H1 (cell line): ENCODE data around the gene ABCC4. TPM values are rescaled to one million over a fixed set of nuclear protein-coding genes. Genes with fewer than 3 reads are reported as not detected.

Source experiments
- CTCF ChIA-PET: fragments of 300-600 bp; sonication (Branson Sonifier 250); formaldehyde crosslinking; loops from one replicate; lab custom pipeline; 2021; ENCODE audit not compliant: partially characterized antibody; lab: Charles Lee
- POLR2A ChIA-PET: fragments of 300-600 bp; sonication (Branson Sonifier 250); formaldehyde crosslinking; loops from one replicate; lab custom pipeline; 2021; ENCODE audit warnings: inconsistent platforms; ENCODE audit not compliant: partially characterized antibody; lab: Charles Lee
- DNase-seq, 2 experiments: peaks; one replicate each; pipeline versions ENCODE4 v3.0.0 to v3.0.0-alpha.2; 2010 to 2022; ENCODE audit warnings: low spot score in 2 of 2, low read depth in 1 of 2, mixed read lengths in 1 of 2
- FAIRE-seq: peaks from 2 replicates; lab custom pipeline; 2011; peaks lifted over from hg19 to GRCh38; lab: Jason Lieb, UNC
- H2AFZ ChIP-seq: 2 replicates; pipeline ENCODE4 v1.8.1; 2012; ENCODE audit warnings: low read length, inconsistent platforms
- H2AK5ac ChIP-seq: 2 replicates; pipeline ENCODE4 v1.6.1; 2013; ENCODE audit warnings: low read depth, low read length
- H2BK120ac ChIP-seq: replicated peaks from 2 replicates; pipeline ENCODE3; 2013; ENCODE audit warnings: low read depth, low read length, inconsistent platforms
- H2BK12ac ChIP-seq: 2 replicates; pipeline ENCODE4 v1.6.1; 2013; ENCODE audit warnings: low read depth, low read length
- H2BK15ac ChIP-seq: 2 replicates; pipeline ENCODE4 v1.6.1; 2013; ENCODE audit warnings: low read length
- H2BK20ac ChIP-seq: 2 replicates; pipeline ENCODE4 v1.6.1; 2013; ENCODE audit warnings: low read length
- H2BK5ac ChIP-seq: 2 replicates; pipeline ENCODE4 v1.6.1; 2013; ENCODE audit warnings: low read depth, low read length
- H3K14ac ChIP-seq: 2 replicates; pipeline ENCODE4 v1.6.1; 2013; ENCODE audit warnings: inconsistent platforms; ENCODE audit not compliant: insufficient read length
- H3K18ac ChIP-seq: 2 replicates; pipeline ENCODE4 v1.6.1; 2013; ENCODE audit warnings: low read length; ENCODE audit errors: extremely low read depth
- H3K23ac ChIP-seq: 2 replicates; pipeline ENCODE4 v1.6.1; 2013; ENCODE audit warnings: inconsistent platforms; ENCODE audit not compliant: insufficient read length
- H3K23me2 ChIP-seq: 2 replicates; pipeline ENCODE4 v1.6.1; 2013; ENCODE audit warnings: low read depth, low read length
- H3K27ac ChIP-seq: 2 replicates; pipeline ENCODE4 v1.6.1; 2011; ENCODE audit warnings: low read depth, low read length, inconsistent platforms
- H3K27me3 ChIP-seq, 4 experiments: replicated peaks in 1 of 4; 1 replicate in 1 of 4; 2 replicates in 3 of 4; pipeline versions ENCODE4 v1.6.1 to v1.8.1; 2011 to 2013; ENCODE audit warnings: low read length in 3 of 4, mild to moderate bottlenecking in 3 of 4, inconsistent platforms in 2 of 4, mixed read lengths in 2 of 4, moderate library complexity in 1 of 4; ENCODE audit not compliant: control insufficient read depth in 3 of 4, insufficient read depth in 3 of 4; ENCODE audit errors: extremely low read depth in 1 of 4
- H3K36me3 ChIP-seq, 4 experiments: 2 replicates each; pipeline versions ENCODE4 v1.6.1 to v1.8.1; 2011 to 2013; ENCODE audit warnings: mild to moderate bottlenecking in 4 of 4, low read length in 3 of 4, moderate library complexity in 2 of 4, control low read depth in 1 of 4, inconsistent platforms in 1 of 4; ENCODE audit not compliant: insufficient read depth in 4 of 4, control insufficient read depth in 2 of 4
- H3K4ac ChIP-seq: replicated peaks from 2 replicates; pipeline ENCODE3; 2013; ENCODE audit warnings: low read length, low read depth, mixed read lengths, inconsistent platforms; ENCODE audit not compliant: insufficient read length
- H3K4me1 ChIP-seq, 4 experiments: replicated peaks in 1 of 4; 1 replicate in 1 of 4; 2 replicates in 3 of 4; pipeline versions ENCODE4 v1.6.1 to v1.8.1; 2011 to 2013; ENCODE audit warnings: low read length in 3 of 4, inconsistent platforms in 2 of 4, mixed read lengths in 1 of 4; ENCODE audit not compliant: insufficient read depth in 4 of 4, control insufficient read depth in 3 of 4
- H3K4me2 ChIP-seq, 2 experiments: 2 replicates each; pipeline versions ENCODE4 v1.6.1 to v1.8.1; 2011 to 2013; ENCODE audit warnings: low read depth in 2 of 2, low read length in 2 of 2, control low read depth in 1 of 2, inconsistent platforms in 1 of 2, mild to moderate bottlenecking in 1 of 2; ENCODE audit not compliant: insufficient read depth in 1 of 2
- H3K4me3 ChIP-seq, 4 experiments: fragments of 200-600, 300-600 bp in 1 of 4; sonication (generic), shearing (Covaris generic), sonication (Bioruptor Twin) in 1 of 4; 2 replicates each; pipeline versions ENCODE4 v1.5.1 to v1.8.1; 2011 to 2016; ENCODE audit warnings: low read length in 4 of 4, low read depth in 3 of 4, control low read depth in 2 of 4, inconsistent platforms in 2 of 4, mild to moderate bottlenecking in 2 of 4, mixed read lengths in 1 of 4, moderate library complexity in 1 of 4; ENCODE audit not compliant: insufficient read depth in 2 of 4; ENCODE audit errors: extremely low read depth in 1 of 4
- H3K56ac ChIP-seq: replicated peaks from 2 replicates; pipeline ENCODE3; 2013; ENCODE audit warnings: low read depth, mild to moderate bottlenecking, mixed read lengths, low read length, inconsistent platforms; ENCODE audit not compliant: insufficient read length
- H3K79me1 ChIP-seq: 2 replicates; pipeline ENCODE4 v1.6.1; 2013; ENCODE audit warnings: low read depth, low read length, control low read depth
- H3K79me2 ChIP-seq, 2 experiments: 2 replicates each; pipeline versions ENCODE4 v1.6.1 to v1.8.1; 2012 to 2013; ENCODE audit warnings: low read length in 2 of 2, mild to moderate bottlenecking in 2 of 2, inconsistent platforms in 1 of 2; ENCODE audit not compliant: insufficient read depth in 2 of 2, control insufficient read depth in 1 of 2
- H3K9ac ChIP-seq, 4 experiments: replicated peaks in 1 of 4; 1 replicate in 1 of 4; 2 replicates in 3 of 4; pipeline versions ENCODE4 v1.6.1 to v1.8.1; 2011 to 2013; ENCODE audit warnings: low read depth in 3 of 4, low read length in 3 of 4, control low read depth in 2 of 4, mild to moderate bottlenecking in 2 of 4, moderate library complexity in 2 of 4, inconsistent platforms in 1 of 4; ENCODE audit errors: extremely low read depth in 1 of 4
- H3K9me3 ChIP-seq, 2 experiments: 2 replicates each; pipeline versions ENCODE4 v1.6.1 to v1.8.1; 2012 to 2013; ENCODE audit warnings: mild to moderate bottlenecking in 2 of 2, moderate library complexity in 2 of 2, control low read depth in 1 of 2, inconsistent platforms in 1 of 2, low read depth in 1 of 2, low read length in 1 of 2, mixed read lengths in 1 of 2; ENCODE audit not compliant: insufficient read depth in 2 of 2
- H4K20me1 ChIP-seq, 2 experiments: replicated peaks in 1 of 2; 2 replicates each; pipeline versions ENCODE3 to v1.8.1; 2011 to 2013; ENCODE audit warnings: inconsistent platforms in 2 of 2, low read length in 2 of 2, mild to moderate bottlenecking in 1 of 2; ENCODE audit not compliant: insufficient read depth in 2 of 2, control insufficient read depth in 1 of 2
- H4K5ac ChIP-seq: 2 replicates; pipeline ENCODE4 v1.6.1; 2013; ENCODE audit warnings: low read length, low read depth, mixed read lengths, inconsistent platforms; ENCODE audit not compliant: insufficient read length
- H4K8ac ChIP-seq: 2 replicates; pipeline ENCODE4 v1.8.0; 2013; ENCODE audit warnings: mild to moderate bottlenecking, moderate library complexity, low read length, inconsistent platforms; ENCODE audit not compliant: insufficient read depth; ENCODE audit errors: extremely low read depth
- H4K91ac ChIP-seq: replicated peaks from 2 replicates; pipeline ENCODE3; 2013; ENCODE audit warnings: low read length, mixed read lengths, inconsistent platforms; ENCODE audit not compliant: insufficient read length
- CREB1 ChIP-seq: IDR thresholded peaks from 2 replicates; pipeline ENCODE4 v1.6.1; 2012; ENCODE audit warnings: inconsistent platforms
- EGR1 ChIP-seq: IDR thresholded peaks from 2 replicates; pipeline ENCODE4 v1.6.1; 2011; ENCODE audit warnings: low read depth, low read length, borderline replicate concordance
- JUND ChIP-seq: IDR thresholded peaks from 2 replicates; pipeline ENCODE4 v1.6.1; 2011; ENCODE audit warnings: mild to moderate bottlenecking, improper control_type of control experiment, low read length
- KDM5A ChIP-seq: fragments of 200-600 bp; IDR thresholded peaks from 2 replicates; pipeline ENCODE4 v1.7.1; 2012; ENCODE audit warnings: mild to moderate bottlenecking, low read length, inconsistent platforms, mixed read lengths
- NANOG ChIP-seq: IDR thresholded peaks from 2 replicates; pipeline ENCODE4 v1.6.1; 2011; ENCODE audit warnings: low read length, low read depth, mild to moderate bottlenecking, inconsistent platforms; ENCODE audit not compliant: insufficient read depth, poor library complexity, severe bottlenecking
- PHF8 ChIP-seq: fragments of 200-600 bp; sonication (generic); conservative IDR thresholded peaks from 2 replicates; pipeline ENCODE4 v1.7.1; 2012; ENCODE audit warnings: low read depth, mild to moderate bottlenecking, inconsistent platforms, low read length, moderate library complexity
- SAP30 ChIP-seq: fragments of 300-600 bp; sonication (generic); IDR thresholded peaks from 2 replicates; pipeline ENCODE4 v1.7.1; 2012; ENCODE audit warnings: low read length, moderate library complexity, mild to moderate bottlenecking, inconsistent platforms; ENCODE audit not compliant: insufficient read depth, insufficient replicate concordance
- TAF1 ChIP-seq: IDR thresholded peaks from 2 replicates; pipeline ENCODE4 v1.6.1; 2011; ENCODE audit warnings: mild to moderate bottlenecking, low read depth, low read length
- TBP ChIP-seq: IDR thresholded peaks from 2 replicates; pipeline ENCODE4 v1.6.1; 2011; ENCODE audit warnings: low read depth, low read length, improper control_type of control experiment
- TCF12 ChIP-seq: IDR thresholded peaks from 2 replicates; pipeline ENCODE4 v1.6.1; 2011; ENCODE audit warnings: low read depth, mild to moderate bottlenecking, low read length
- TEAD4 ChIP-seq: IDR thresholded peaks from 2 replicates; pipeline ENCODE4 v1.6.1; 2012; ENCODE audit warnings: low read depth, low read length, inconsistent platforms, mixed read lengths
- WGBS, 2 experiments: shearing (Covaris generic) in 1 of 2; methylation state at CpG; one replicate each; pipeline versions ENCODE4 v1.1.6 to v1.1.7; 2013 to 2015; ENCODE audit warnings: low lambda C conversion rate in 2 of 2, mixed read lengths in 2 of 2, inconsistent platforms in 1 of 2, low coverage in 1 of 2, missing lambda C conversion rate in 1 of 2; ENCODE audit not compliant: insufficient replicate concordance in 2 of 2, insufficient coverage in 1 of 2, insufficient read length in 1 of 2; ENCODE audit errors: extremely low coverage in 1 of 2, missing lambda C conversion rate in 1 of 2; 5-methylcytosine and 5-hydroxymethylcytosine counted together
- polyA plus RNA-seq, 7 experiments: library from polyadenylated mRNA; depleted of rRNA in 3 of 7; stranded (reverse) in 5 of 7; unstranded in 2 of 7; fragments of >200 nt in 5 of 7; fragments of 200-250 nt in 2 of 7; gene quantifications; 1 replicate in 5 of 7; 2 replicates in 1 of 7; 4 replicates in 1 of 7; pipeline versions ENCODE4 v1.2.1 to v1.2.3, GENCODE V29; 2011 to 2013; ENCODE audit warnings: missing spikeins in 2 of 7, mixed read lengths in 2 of 7
- total RNA-seq: library from RNA; stranded (reverse); fragmentation: NEBNext Ultra II Directional; extraction: Animal tissue kit (Norgen Biotek cat#: 25700); gene quantifications from 2 replicates; pipeline ENCODE4 v1.2.1, GENCODE V29; 2021
- TF ChIP-seq, protein P1 (sequence below): IDR thresholded peaks from 2 replicates; pipeline ENCODE4 v1.6.1; 2012; ENCODE audit warnings: inconsistent platforms
- TF ChIP-seq, protein P2 (sequence below): IDR thresholded peaks from 2 replicates; pipeline ENCODE4 v1.6.1; 2012; ENCODE audit warnings: inconsistent platforms

ABCC4 gene
- total and polyA plus RNA-seq, 2 of the 8 experiments (the other 6 are each of a cell fraction or from before 2014, with no cell fraction given) = 4.0 to 14.1 TPM

DNA sequence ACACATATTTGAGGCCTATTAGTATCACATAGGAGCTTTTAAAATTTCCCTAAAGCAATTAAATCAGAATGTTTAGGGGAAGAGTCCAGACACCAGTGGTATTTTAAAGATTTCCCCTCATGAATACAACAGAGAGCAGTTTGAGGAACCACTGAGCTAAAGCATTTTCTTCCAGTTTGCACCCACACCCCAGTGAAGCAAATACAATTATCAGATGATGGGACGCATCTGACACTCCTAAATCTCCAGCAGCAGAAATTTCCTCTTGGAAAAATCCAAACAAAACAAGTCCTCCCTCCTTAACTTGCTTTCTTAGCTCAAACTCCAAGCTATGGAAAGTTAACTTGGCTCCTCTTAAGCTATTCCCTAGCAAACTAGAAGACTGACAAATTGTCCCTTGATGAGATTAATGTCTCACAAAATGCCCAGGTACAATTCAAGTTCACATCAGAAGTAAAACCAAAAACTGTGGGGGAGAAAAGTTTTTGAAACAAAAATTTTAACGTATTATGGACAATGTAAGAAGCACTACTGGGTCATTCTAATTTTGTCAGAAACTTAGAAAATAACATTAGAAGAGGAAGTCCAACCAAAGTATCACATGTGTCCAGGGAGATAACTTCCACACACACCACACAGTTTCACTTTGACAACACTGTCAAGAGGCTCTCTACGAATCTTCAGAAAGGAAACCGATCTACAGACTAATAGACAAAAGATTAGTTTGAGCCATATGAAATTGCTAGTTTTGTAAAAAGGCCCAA, 74.1 kb downstream of the ABCC4 start:
- Histone ChIP-seq H3K4me2 (no peak overlapping the region), H3K9me3 (no peaks in the 10 kb centered on the region), H2BK120ac (no peak overlapping the region), H2BK15ac (no peak overlapping the region), H3K23me2 (no peaks in the 10 kb centered on the region), H2AK5ac (no peak overlapping the region), H3K18ac (no peak overlapping the region), H3K14ac (no peak overlapping the region), H3K79me2 (no peaks in the 10 kb centered on the region), H3K27me3 (no peaks in the 10 kb centered on the region), H3K4me1 (no peaks in the 10 kb centered on the region), H3K36me3 (no peaks in the 10 kb centered on the region), H4K20me1 (no peaks in the 10 kb centered on the region), H2BK20ac (no peak overlapping the region), H4K91ac (no peak overlapping the region), H3K79me1 (no peaks in the 10 kb centered on the region), H4K8ac (no peak overlapping the region), H3K27ac (no peak overlapping the region), H2BK5ac (no peak overlapping the region), H3K9ac (no peak overlapping the region), H2AFZ (no peak overlapping the region), H4K5ac (no peak overlapping the region), H3K56ac (no peak overlapping the region), H3K4me3 (no peak overlapping the region), H2BK12ac (no peak overlapping the region), H3K4ac (no peak overlapping the region), H3K23ac (no peak overlapping the region)
- DNase-seq (no peak), FAIRE-seq (no peak)
- POLR2A ChIA-PET = interaction anchor here (1.3 kb wide), 1 partner anchor 12 kb away, joined by 5 read pairs; no protein-coding TSS in a partner anchor
- 82% methylated on average over 4 of the region's 4 CpGs; no CpG with 5 or more reads in 1 of the 2 experiments for WGBS, 2 experiments
- CTCF ChIA-PET = interaction anchor here (0.6 to 1.8 kb wide), 6 partner anchors 9 to 154 kb away, joined by 3 to 6 read pairs (median 4); no protein-coding TSS in a partner anchor
- TF ChIP-seq TEAD4 = no peak
- TF ChIP-seq EGR1 = no peak
- TF ChIP-seq TCF12 = no peak
- TF ChIP-seq, protein P1, sequence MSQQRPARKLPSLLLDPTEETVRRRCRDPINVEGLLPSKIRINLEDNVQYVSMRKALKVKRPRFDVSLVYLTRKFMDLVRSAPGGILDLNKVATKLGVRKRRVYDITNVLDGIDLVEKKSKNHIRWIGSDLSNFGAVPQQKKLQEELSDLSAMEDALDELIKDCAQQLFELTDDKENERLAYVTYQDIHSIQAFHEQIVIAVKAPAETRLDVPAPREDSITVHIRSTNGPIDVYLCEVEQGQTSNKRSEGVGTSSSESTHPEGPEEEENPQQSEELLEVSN = no peak
- TF ChIP-seq TAF1 = no peak
- TF ChIP-seq NANOG = no peak
- no peak for TF ChIP-seq CREB1
- TF ChIP-seq PHF8 = no peak
- no peak for TF ChIP-seq JUND
- TF ChIP-seq TBP = no peak
- TF ChIP-seq, protein P2, sequence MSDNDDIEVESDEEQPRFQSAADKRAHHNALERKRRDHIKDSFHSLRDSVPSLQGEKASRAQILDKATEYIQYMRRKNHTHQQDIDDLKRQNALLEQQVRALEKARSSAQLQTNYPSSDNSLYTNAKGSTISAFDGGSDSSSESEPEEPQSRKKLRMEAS = no peak
- no peak for TF ChIP-seq SAP30
- TF ChIP-seq KDM5A = no peak
